Measurements from ENCODE around the gene SLIT3. TPM values are rescaled to one million over a fixed set of nuclear protein-coding genes. Genes with fewer than 3 reads are reported as not detected.

The SLIT3 gene
- total RNA-seq, 1 experiment from 2014 or later = 0.44 TPM

GRCh38 chr5:169104937-169105494, 195.9 kb downstream of the SLIT3 start:
- DNase-seq = no peak
- Histone ChIP-seq H3K4me3 (ENCODE audit: low read length) (no peak overlapping the region), H3K36me3 (ENCODE audit: low read depth, low read length) (no peaks in the 10 kb centered on the region), H3F3A (ENCODE audit: low read length, unreplicated experiment) (no peaks in the 10 kb centered on the region), H3K9me3 (ENCODE audit: low read length) (no peaks in the 10 kb centered on the region), H3K4me2 (ENCODE audit: low read length) (no peak overlapping the region), H3K9me2 (replicated peaks; ENCODE audit: low read length) (no peaks in the 10 kb centered on the region), H3K27ac (ENCODE audit: low read length) (no peak overlapping the region), H4K20me1 (ENCODE audit: low read length) (no peaks in the 10 kb centered on the region), H3K9ac (ENCODE audit: low read length) (no peak overlapping the region), H3K4me1 (ENCODE audit: insufficient read depth, low read length) (peaks cover 12% of the 10 kb centered on the region), H2AFZ (ENCODE audit: low read length) (no peak overlapping the region), H3K79me2 (ENCODE audit: low read length) (no peaks in the 10 kb centered on the region), H3K27me3 (ENCODE audit: low read length) (no peaks in the 10 kb centered on the region)
- TF ChIP-seq EZH2 (IDR thresholded peaks at IDR 0.05; ENCODE audit: low read length, unreplicated experiment) = no peak
- no peak for TF ChIP-seq CTCF (conservative IDR thresholded peaks at IDR 0.05; ENCODE audit: low read depth, low read length)
- TF ChIP-seq EZH2phosphoT487 (IDR thresholded peaks at IDR 0.05; ENCODE audit: borderline replicate concordance, low read length) = no peak
- ATAC-seq = no peak
- intact Hi-C loops (cut with micrococcal nuclease) = no loop called here
- CTCF ChIA-PET = no interaction called here
- POLR2A ChIA-PET (ENCODE audit: unreplicated experiment) = no interaction called here
- no TSS peak for BruUV-seq (replicated peaks)

- H3K4me3 ChIP-seq (ENCODE audit: low read length) = no peak overlapping the region
- no peaks in the 10 kb centered on the region for H3F3A ChIP-seq (ENCODE audit: low read length, unreplicated experiment)
- H3K36me3 ChIP-seq (ENCODE audit: low read depth, low read length) = no peaks in the 10 kb centered on the region
- no peak overlapping the region for H3K4me2 ChIP-seq (ENCODE audit: low read length)
- no peak overlapping the region for H2AFZ ChIP-seq (ENCODE audit: low read length)
- ChIA-PET POLR2A (ENCODE audit: unreplicated experiment) (no interaction called here), CTCF (no interaction called here)
- H3K27ac ChIP-seq (ENCODE audit: low read length) = no peak overlapping the region
- H3K9me2 ChIP-seq (replicated peaks; ENCODE audit: low read length) = no peaks in the 10 kb centered on the region
- DNase-seq (no peak), ATAC-seq (no peak)
- intact Hi-C loops (cut with micrococcal nuclease) = no loop called here
- H3K79me2 ChIP-seq (ENCODE audit: low read length) = no peaks in the 10 kb centered on the region
- no peaks in the 10 kb centered on the region for H4K20me1 ChIP-seq (ENCODE audit: low read length)
- no peak for TF ChIP-seq CTCF (conservative IDR thresholded peaks at IDR 0.05; ENCODE audit: low read depth, low read length)
- TF ChIP-seq EZH2phosphoT487 (IDR thresholded peaks at IDR 0.05; ENCODE audit: borderline replicate concordance, low read length) = no peak
- TF ChIP-seq EZH2 (IDR thresholded peaks at IDR 0.05; ENCODE audit: low read length, unreplicated experiment) = no peak
- H3K4me1 ChIP-seq (ENCODE audit: insufficient read depth, low read length) = peaks cover 17% of the 10 kb centered on the region
- H3K9me3 ChIP-seq (ENCODE audit: low read length) = no peaks in the 10 kb centered on the region
- no peak overlapping the region for H3K9ac ChIP-seq (ENCODE audit: low read length)
- H3K27me3 ChIP-seq (ENCODE audit: low read length) = no peaks in the 10 kb centered on the region
- BruUV-seq (replicated peaks) = no TSS peak
These were observed 197.3 kb downstream of the SLIT3 start for GRCh38 chr5:169103586-169104181.

GRCh38 chr5:169101966-169102365, 199.0 kb downstream of the SLIT3 start:
- Histone ChIP-seq H3K9ac (ENCODE audit: low read length) (no peak overlapping the region), H3K9me3 (ENCODE audit: low read length) (no peaks in the 10 kb centered on the region), H2AFZ (ENCODE audit: low read length) (no peak overlapping the region), H3K79me2 (ENCODE audit: low read length) (no peaks in the 10 kb centered on the region), H3K27me3 (ENCODE audit: low read length) (no peaks in the 10 kb centered on the region), H3K4me2 (ENCODE audit: low read length) (no peak overlapping the region), H4K20me1 (ENCODE audit: low read length) (no peaks in the 10 kb centered on the region), H3K36me3 (ENCODE audit: low read depth, low read length) (no peaks in the 10 kb centered on the region), H3K4me1 (ENCODE audit: insufficient read depth, low read length) (peaks cover 17% of the 10 kb centered on the region), H3F3A (ENCODE audit: low read length, unreplicated experiment) (no peaks in the 10 kb centered on the region), H3K9me2 (replicated peaks; ENCODE audit: low read length) (no peaks in the 10 kb centered on the region), H3K27ac (ENCODE audit: low read length) (no peak overlapping the region), H3K4me3 (ENCODE audit: low read length) (no peak overlapping the region)
- ChIA-PET CTCF (no interaction called here), POLR2A (ENCODE audit: unreplicated experiment) (no interaction called here)
- no peak for ATAC-seq
- TF ChIP-seq EZH2 (IDR thresholded peaks at IDR 0.05; ENCODE audit: low read length, unreplicated experiment) (no peak), CTCF (conservative IDR thresholded peaks at IDR 0.05; ENCODE audit: low read depth, low read length) (no peak), EZH2phosphoT487 (IDR thresholded peaks at IDR 0.05; ENCODE audit: borderline replicate concordance, low read length) (no peak)
- no peak for DNase-seq
- no TSS peak for BruUV-seq (replicated peaks)
- intact Hi-C loops (cut with micrococcal nuclease) = no loop called here

Data from PC-3 (cell line).